Ectodermal cell (in vitro differentiated cells): Measurements from ENCODE around the gene BCL11B.

Experiments used
- H3K27ac ChIP-seq: 2 replicates; pipeline ENCODE4 v1.7.0; 2013; ENCODE audit warnings: mild to moderate bottlenecking, low read depth, low read length; ENCODE audit not compliant: insufficient read depth, poor library complexity, severe bottlenecking
- H3K27me3 ChIP-seq: 2 replicates; pipeline ENCODE4 v1.7.0; 2013; ENCODE audit warnings: mild to moderate bottlenecking, low read length; ENCODE audit not compliant: insufficient read depth, control insufficient read depth, poor library complexity, severe bottlenecking
- H3K36me3 ChIP-seq: one replicate; pipeline ENCODE4 v1.7.0; 2013; ENCODE audit warnings: low read length; ENCODE audit not compliant: control insufficient read depth, insufficient read depth
- H3K4me1 ChIP-seq: one replicate; pipeline ENCODE4 v1.7.0; 2013; ENCODE audit warnings: low read length; ENCODE audit not compliant: control insufficient read depth, insufficient read depth
- H3K4me3 ChIP-seq: 2 replicates; pipeline ENCODE4 v1.7.0; 2013; ENCODE audit warnings: low read depth, low read length, control low read depth; ENCODE audit not compliant: insufficient read depth
- H3K9me3 ChIP-seq: 2 replicates; pipeline ENCODE4 v1.7.0; 2013; ENCODE audit warnings: mild to moderate bottlenecking, low read length, moderate library complexity; ENCODE audit not compliant: control insufficient read depth
- WGBS, 2 experiments: methylation state at CpG; one replicate each; pipeline ENCODE4 v1.1.7; 2013; ENCODE audit warnings: missing lambda C conversion rate in 2 of 2; 5-methylcytosine and 5-hydroxymethylcytosine counted together

The BCL11B gene

GRCh38 chr14:99198746-99199502, 73.1 kb downstream of the BCL11B start:
- no peaks in the 10 kb centered on the region for H3K27me3 ChIP-seq
- H3K27ac ChIP-seq: no peak overlapping the region
- peaks cover 22% of the 10 kb centered on the region for H3K4me1 ChIP-seq
- no peaks in the 10 kb centered on the region for H3K36me3 ChIP-seq
- H3K4me3 ChIP-seq: no peak overlapping the region
- H3K9me3 ChIP-seq: no peaks in the 10 kb centered on the region
- WGBS, 2 experiments: 92 to 93% methylated on average over 24 of the region's 24 CpGs

DNA sequence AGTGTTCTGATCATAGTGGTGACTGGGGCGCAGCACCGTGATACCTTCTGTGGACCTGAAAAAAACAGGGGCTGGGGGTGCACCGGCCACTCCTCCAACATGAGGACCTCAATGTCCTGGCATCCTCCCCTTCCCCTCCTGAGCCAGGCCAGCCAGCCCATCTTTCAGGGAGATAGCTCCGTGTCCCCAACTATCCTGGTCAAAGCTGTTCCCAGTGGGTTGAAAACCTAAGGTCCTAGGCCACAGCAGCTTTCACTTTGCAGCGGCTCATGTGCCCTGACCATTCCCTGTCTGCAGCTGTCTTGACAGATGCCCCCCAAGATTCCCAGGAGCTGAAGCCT, 75.7 kb downstream of the BCL11B start:
- 92 to 97% methylated on average over 5 of the region's 5 CpGs for WGBS, 2 experiments
- no peaks in the 10 kb centered on the region for H3K9me3 ChIP-seq
- H3K36me3 ChIP-seq: no peaks in the 10 kb centered on the region
- no peak overlapping the region for H3K27ac ChIP-seq
- no peak overlapping the region for H3K4me3 ChIP-seq
- H3K4me1 ChIP-seq: peaks cover 15% of the 10 kb centered on the region
- no peaks in the 10 kb centered on the region for H3K27me3 ChIP-seq

GRCh38 chr14:99195602-99196309, 76.2 kb downstream of the BCL11B start:
- no peak overlapping the region for H3K27ac ChIP-seq
- H3K9me3 ChIP-seq: no peaks in the 10 kb centered on the region
- H3K4me1 ChIP-seq: peaks cover 15% of the 10 kb centered on the region
- no peaks in the 10 kb centered on the region for H3K36me3 ChIP-seq
- no peaks in the 10 kb centered on the region for H3K27me3 ChIP-seq
- no peak overlapping the region for H3K4me3 ChIP-seq
- WGBS, 2 experiments: 93 to 95% methylated on average over 15 of the region's 15 CpGs

- Histone ChIP-seq H3K36me3 (no peaks in the 10 kb centered on the region), H3K27me3 (no peaks in the 10 kb centered on the region), H3K4me1 (peaks cover 12% of the 10 kb centered on the region), H3K9me3 (no peaks in the 10 kb centered on the region), H3K27ac (no peak overlapping the region), H3K4me3 (no peak overlapping the region)
- WGBS, 2 experiments: 94 to 95% methylated on average over 13 of the region's 13 CpGs
These were observed 77.3 kb downstream of the BCL11B start for GRCh38 chr14:99194736-99195135.

- Histone ChIP-seq H3K4me1 (peaks cover 6% of the 10 kb centered on the region), H3K36me3 (no peaks in the 10 kb centered on the region), H3K27ac (no peak overlapping the region), H3K27me3 (no peaks in the 10 kb centered on the region), H3K4me3 (no peak overlapping the region), H3K9me3 (no peaks in the 10 kb centered on the region)
- WGBS, 2 experiments: 94% methylated on average over 7 of the region's 7 CpGs
These were observed 77.9 kb downstream of the BCL11B start for GRCh38 chr14:99194136-99194535.

GRCh38 chr14:99192830-99193229, 79.2 kb downstream of the BCL11B start:
- Histone ChIP-seq H3K27me3 (no peaks in the 10 kb centered on the region), H3K36me3 (no peaks in the 10 kb centered on the region), H3K4me3 (no peak overlapping the region), H3K4me1 (peaks cover 6% of the 10 kb centered on the region), H3K27ac (no peak overlapping the region), H3K9me3 (no peaks in the 10 kb centered on the region)
- 85 to 89% methylated on average over 6 of the region's 6 CpGs for WGBS, 2 experiments

DNA sequence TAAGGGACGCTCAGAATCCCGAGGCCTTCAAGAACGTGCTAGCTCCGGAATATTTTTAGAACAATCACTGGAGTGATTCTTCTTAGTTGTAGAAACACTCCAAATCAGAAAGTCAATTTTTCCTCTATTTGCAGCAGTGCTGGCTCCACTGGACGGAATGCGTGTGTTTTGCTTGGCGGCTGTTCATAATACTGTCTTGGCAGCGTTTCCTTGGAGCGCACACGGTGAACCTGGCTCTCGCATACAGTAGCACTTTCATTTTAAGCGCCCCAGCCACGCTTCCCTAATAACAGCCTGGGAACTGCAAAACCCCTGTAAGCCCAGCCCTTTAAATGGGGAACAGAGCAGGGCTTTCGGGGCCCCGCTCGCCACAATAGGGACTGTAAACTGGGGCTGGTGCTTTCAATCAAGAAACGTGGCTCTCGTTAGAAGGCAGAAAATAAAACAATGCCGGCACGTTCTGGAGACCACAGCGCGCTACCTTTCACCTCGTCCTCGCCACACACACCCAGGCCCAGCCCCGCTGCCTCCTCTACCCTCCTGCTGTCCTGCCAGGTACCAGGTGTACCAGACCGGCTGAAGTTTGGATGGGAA, 79.9 kb downstream of the BCL11B start:
- 91 to 92% methylated on average over 26 of the region's 26 CpGs for WGBS, 2 experiments
- Histone ChIP-seq H3K9me3 (no peaks in the 10 kb centered on the region), H3K27me3 (no peaks in the 10 kb centered on the region), H3K36me3 (no peaks in the 10 kb centered on the region), H3K4me1 (peaks cover 6% of the 10 kb centered on the region), H3K4me3 (no peak overlapping the region), H3K27ac (no peak overlapping the region)

DNA sequence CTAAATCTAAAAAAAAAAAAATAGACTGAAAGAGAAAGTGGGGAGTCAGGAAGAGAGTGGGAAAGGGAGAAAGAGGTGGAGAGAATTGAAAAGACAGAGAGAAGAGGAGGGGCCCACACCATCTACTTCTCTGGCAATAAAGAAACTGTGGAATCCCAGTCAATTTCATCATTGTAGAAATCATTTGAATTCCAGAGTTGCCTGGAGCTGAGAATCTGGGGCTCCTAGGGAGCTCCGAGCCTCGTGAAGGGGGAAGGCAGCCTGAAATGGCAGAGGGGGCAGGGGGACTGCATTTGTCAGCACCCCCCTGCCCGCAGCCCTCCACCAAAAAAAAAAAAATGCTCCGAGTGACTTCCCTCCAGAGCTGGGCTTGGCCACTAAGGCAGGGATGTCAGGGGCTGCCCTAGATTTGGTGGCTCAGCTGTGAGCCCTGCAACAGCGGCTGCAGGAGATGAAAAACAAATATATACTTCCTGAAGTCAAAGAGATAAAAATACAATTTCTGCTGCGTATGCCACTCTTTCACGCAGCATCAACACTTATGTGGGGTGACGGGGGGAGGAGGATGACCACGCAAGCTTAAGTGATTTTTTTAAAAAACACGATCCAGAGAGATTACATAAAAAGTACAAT, 80.5 kb downstream of the BCL11B start:
- no peak overlapping the region for H3K4me3 ChIP-seq

GRCh38 chr14:99190696-99191394, 81.2 kb downstream of the BCL11B start:
- H3K36me3 ChIP-seq: no peaks in the 10 kb centered on the region
- H3K9me3 ChIP-seq: no peaks in the 10 kb centered on the region
- H3K27me3 ChIP-seq: no peaks in the 10 kb centered on the region
- WGBS, 2 experiments: 81 to 83% methylated on average over 11 of the region's 11 CpGs
- H3K4me1 ChIP-seq: peaks cover 6% of the 10 kb centered on the region
- no peak overlapping the region for H3K27ac ChIP-seq
- no peak overlapping the region for H3K4me3 ChIP-seq

More for the DNA sequence above, 80.5 kb downstream of the BCL11B start:
- no peaks in the 10 kb centered on the region for H3K36me3 ChIP-seq
- H3K9me3 ChIP-seq: no peaks in the 10 kb centered on the region
- no peaks in the 10 kb centered on the region for H3K27me3 ChIP-seq
- peaks cover 6% of the 10 kb centered on the region for H3K4me1 ChIP-seq
- no peak overlapping the region for H3K27ac ChIP-seq
- 76 to 81% methylated on average over 10 of the region's 10 CpGs for WGBS, 2 experiments
